Middle frontal gyrus (tissue), 1 donor: ENCODE data around the gene WWTR1.

Experiments used
- DNase-seq: peaks from one replicate; pipeline ENCODE4 v3.0.0-alpha.2; 2015; ENCODE audit warnings: low spot score; ENCODE audit errors: extremely low spot score

Gene WWTR1

DNA sequence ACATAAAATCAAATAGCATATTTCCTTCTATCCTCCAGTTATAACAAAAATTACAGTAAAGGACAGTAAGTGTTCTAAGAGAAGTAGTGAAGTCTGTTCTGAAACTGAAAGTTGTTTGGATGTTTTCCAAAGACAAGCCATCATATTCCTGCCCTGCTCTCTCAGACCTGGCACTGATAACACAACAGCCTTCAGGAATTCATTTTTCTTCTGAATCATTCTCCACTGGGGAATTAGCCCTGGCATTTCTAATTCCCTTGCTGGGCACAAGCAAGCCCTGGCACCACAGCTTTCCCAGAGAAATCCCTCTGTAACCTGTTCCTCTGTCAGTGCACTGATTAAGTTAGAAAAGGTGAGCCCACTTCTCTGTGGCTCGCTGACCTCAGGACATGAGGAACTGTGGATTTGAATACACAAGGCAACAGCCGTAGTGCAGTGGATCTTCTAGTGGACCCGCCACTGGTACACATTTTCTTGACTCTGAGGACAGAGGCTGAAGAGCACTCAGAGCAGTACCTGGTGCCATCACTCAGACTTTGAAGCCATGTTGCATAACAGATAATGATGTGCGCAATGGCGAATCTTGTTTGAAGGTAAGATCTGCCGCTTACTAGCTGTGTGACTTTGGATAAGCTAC is 61.6 kb downstream of the WWTR1 start:
- no peak for DNase-seq

DNA sequence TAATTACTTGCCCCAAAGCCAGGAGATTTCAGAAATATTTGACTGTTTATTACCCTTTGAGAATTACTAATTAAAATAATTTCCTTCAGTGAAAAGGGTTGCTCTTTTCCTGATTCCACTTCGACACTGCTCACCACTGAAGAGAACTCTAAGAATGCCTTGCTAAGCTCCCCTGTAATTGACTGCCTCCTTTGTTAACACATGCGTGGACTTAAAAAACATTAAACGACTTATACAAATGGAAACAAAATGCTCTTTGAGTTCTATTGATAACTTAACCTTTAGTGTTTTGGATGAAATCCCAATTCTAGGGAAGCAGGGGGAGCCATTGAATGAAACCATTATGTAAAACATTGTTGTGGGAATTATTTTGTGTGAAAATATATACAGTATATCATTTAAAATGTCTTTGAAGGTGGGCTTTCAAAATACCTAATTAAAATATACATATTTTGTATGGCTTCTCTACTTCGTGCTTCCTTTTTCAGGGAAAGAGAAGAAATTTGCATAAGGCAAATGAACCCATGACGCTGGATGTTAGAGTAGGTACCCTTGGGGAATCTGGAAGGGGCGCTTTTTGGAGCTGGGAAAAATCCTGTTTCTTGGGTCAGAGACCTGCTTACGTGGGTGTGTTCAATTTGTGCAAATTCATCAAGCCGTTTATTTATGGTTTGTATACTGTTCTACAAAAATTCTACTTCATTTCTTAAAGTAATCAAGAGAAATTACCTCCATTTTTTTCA is 64.2 kb downstream of the WWTR1 start:
- DNase-seq = no peak

DNA sequence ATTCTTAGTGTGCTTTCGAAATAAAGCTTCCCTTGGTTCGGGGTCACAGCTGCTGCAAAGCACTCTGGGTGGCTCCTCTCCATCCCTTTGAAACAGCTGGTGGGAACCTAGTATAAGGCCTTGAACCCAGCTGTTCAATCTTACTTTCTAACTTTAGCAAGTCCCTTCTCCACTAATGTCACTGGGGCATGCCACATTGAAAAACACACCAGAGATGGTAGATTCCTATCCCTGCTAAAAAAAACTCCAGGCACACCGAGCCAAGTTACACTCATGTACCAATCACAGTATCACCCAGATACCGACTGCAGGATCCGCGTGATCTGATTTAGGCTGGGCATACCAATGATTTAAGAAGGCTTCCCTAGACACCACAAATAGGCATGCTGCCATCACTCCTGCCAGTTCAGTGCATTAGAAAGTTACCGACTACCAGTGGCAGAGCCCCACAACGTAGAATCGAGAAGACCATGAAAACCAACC is 65.0 kb downstream of the WWTR1 start:
- no peak for DNase-seq

DNA sequence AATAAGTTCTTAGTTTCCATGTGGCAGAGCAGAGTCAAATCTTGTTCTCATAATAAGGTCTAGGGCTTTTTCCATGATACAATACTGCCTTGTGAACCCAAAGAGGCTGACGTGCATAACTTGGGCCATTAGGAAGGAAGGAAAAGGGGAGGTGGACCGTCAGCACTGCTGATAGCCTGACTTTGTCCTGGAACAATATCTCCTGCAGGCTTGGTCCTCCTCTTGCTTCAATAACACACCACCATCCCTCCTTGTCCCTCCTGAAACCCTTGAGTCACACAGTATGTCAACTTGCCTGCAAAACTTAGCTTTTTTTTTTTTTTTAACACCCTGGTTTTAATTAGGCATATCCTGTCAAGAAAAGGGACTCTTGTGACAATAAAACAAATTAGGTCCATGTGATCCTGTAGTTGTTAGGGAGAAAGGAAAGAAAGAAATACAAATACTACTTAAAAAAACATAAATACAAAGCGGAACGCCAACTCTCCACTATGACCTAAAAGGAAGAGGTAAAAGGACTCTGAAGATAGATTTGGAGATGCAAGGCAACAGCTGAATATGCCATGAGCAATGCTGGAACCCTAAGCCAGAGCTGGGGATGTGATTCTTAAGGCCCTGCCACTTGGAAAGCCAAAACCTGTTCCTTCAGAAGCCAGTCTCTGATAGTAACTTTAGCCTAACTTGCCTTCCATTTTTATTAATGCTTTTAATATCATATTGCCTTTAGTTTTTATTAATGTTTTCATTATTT is 67.0 kb downstream of the WWTR1 start:
- DNase-seq = no peak

DNA sequence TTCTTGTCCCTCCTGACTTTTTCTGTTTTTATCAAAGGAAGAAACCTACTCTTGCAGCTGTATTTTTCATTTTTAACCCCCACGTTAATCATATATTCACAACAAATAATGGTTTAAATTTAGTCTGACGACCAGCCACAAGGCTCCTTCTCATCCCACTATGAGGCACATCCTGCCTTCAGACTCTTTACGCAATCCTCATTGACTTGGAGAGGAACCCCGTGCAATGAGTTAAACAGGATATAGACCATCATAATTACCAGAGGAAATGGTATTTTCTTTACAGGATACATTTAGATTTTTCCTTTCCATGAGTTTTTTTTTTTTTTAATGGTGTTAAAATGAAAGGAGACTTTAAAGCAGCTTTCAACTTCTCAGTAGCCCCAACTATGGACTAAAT is 68.5 kb downstream of the WWTR1 start:
- no peak for DNase-seq

DNA sequence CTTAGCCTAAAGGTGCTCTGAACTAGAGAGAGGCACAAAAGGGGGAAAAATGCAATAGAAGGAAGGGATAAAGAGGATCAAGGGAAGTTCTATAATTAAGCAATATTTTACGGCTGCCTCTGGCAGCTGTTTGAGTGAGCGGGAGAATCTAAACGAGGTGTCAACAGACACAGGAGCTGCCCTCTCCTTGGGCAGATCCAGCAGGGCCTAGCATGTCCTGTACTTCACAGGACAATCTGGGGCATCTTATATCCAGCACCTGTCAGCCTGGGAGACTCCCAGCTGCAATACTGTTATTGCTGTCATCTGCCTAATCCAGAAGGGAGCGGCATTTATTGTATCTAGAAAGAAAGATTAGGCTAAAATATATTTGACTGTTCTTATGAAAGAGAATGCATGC is 68.9 kb downstream of the WWTR1 start:
- DNase-seq = no peak

DNA sequence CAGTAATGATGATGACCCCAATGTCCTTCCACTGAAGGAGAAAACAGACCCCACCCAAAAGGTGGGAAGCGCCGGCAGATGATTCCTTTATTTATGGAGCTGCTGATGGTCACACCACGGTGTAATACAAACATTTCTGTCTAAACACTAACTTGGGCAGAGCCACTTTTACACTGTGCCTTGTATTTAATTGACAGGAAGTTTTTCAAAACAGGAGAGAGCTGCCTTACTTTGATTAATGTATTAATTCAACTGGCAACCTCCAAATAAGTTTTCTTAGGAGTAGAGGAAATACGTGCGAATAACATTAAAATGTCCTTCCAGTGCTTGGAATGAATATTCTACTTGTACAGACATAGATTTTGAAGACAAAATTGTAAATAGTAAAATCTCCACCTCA is 70.4 kb downstream of the WWTR1 start:
- DNase-seq = no peak

DNA sequence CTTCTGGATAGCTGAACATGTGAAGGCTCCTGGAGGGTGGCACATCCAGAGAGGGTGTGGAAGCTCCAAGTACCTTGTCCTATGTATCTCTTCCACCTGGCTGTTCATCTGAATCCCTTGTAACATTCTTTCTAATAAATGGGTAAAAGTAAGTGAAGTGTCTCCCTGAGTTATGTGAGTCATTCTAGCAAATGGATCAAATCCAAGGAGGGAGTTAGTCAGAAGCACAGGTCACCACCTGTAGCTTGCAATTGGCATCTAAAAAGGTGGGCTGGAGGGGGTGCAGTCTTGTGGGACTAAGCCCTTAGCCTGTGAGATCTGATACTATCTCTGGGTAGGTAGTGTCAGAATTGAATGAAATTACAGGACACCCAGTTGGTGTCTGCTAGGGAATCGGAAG is 71.0 kb downstream of the WWTR1 start:
- no peak for DNase-seq

DNA sequence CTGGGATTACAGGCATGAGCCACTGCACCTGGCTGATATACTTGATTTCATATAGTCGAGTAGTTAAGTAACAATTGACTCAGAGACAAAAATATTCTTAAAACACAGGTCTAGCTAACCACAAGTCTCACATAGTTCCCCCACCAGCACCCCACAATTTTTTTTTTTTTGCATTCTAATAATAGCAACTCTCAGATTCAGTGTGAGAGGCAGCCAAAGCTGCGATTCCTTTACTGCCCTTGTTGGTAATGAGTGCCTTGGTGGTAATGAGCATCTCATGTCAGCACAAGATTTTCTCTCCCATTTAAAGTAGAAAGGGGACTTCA is 72.5 kb downstream of the WWTR1 start:
- no peak for DNase-seq

DNA sequence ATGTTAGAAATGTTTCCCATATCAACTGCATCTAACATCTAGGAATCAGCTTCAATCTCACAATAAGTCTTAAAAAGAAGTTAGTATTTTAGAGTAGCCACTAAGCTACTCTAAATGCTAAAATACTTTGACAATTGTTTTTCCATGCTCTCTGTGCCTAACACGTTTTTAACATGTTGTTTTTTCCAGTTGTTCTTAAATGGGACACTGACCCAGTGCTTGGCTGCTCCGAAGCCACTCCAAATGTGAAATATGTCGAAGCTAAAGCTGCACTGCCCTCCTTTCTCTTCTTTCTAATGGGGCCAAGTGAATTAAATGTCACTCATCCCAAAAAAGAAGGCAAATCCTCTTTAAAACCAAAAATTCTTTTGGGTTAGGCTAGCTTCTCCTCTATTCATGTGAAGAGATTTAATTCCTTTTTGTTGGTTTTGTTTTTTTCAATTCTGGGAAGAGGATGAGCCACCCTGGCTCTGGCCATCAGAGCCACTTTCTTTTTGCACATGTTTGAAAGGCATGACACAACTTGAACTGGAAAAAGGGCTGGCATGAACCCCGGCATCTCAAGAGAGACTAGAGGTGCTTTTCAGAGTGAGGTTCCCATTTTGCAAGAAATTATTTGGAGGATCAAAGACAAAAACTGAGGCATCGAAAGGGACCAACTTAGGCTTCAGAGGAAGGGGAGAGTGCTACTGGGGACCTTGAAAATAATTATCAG is 73.7 kb downstream of the WWTR1 start:
- DNase-seq = no peak

DNA sequence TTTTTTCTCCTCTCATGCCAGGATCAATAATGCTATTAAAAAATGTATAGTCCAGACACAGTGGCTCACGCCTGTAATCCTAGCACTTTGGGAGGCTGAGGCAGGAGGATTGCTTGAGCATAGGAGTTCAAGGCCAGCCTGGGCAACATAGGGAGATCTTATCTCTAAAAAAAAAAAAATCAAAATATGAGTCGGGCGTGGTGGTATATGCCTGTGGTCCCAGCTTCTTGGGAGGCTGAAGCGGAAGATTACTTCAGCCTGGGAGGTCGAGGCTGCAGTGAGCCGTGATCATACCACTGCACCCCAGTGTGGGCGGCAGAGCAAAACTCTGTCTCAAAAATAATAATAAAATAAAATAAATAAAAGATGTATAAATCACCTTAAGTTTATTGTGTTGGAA is 75.4 kb downstream of the WWTR1 start:
- no peak for DNase-seq

DNA sequence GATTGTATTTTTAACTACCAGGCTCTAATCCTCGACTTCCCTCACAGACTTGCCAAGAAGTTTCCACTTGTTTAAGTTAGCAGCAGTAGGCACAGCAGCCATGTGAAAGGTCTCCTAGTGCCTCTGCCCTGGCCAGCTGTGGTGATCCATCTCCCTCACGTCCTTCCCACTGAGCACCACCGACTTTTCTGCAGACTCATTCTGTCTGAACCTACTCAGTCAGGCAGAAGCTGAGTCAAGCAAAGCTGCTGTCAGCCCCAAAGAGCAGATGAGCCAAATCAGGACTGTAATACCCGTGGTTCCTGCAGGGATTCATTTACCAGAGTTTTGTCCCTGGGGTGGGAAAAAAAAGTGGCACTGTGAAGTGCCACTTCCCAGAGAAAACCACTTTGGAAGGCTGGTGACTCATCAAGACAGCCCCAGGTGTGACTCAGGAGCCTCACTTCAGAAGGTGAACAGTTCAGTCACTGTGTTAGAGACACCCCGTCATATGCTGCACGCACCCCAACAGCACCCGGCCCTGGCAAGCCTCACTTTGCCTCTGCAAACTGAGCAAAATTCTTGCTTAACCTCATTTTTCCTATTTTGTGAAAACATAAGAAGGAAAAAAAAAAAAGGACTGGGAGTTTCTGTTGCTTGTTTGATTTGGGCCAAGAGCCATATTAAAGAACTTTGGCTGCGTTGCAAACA is 76.0 kb downstream of the WWTR1 start:
- DNase-seq = no peak

DNA sequence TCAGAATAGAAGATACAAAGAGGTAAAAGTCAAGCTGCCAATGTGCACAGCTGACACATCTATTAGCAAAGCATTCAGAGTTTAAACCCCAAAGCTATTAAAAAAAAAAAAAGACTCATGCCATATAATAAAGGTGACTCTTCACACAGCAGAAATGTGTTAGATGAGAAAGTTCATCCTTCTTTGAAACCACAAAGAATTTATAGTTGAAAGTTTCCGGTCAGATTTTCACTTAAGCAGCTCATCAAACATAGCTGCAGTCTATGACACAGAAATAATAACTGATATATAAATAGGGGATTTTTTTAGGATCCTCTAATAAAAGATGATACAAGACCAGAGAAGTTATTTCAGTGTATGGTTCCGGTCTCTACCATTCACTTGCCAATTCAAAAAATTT is 76.6 kb downstream of the WWTR1 start:
- no peak for DNase-seq

DNA sequence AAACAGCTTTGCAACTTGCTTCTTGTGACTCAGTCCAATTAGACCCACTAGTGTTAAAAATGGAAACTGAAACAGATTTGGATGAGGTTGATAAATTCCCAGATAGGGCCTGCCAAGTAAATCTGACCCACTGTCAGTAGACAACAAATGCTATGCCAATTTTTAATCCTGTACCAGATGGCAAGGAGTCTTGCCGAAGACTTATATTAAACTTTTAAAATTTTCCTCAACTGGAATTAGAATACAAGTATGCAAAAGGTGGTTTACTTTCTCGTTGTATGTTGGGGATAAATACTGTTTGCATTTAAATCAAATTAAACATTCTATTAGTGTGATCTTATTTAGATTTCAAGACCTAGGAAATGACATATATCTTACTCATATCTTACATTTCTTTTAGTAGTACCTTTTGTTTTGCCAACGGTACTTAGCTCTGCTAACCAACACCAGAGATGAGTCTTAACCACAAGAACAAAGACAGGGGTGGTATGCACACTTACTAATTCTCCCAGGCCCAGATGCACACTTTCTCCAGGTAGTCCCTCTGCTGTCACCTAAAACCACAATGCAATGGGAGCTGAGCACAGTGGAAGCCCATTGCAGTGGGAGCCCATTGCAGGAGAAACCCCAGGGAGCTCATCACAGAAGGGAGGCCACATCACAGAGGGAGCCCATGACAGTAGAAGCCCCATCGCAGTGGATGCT is 77.8 kb downstream of the WWTR1 start:
- no peak for DNase-seq

DNA sequence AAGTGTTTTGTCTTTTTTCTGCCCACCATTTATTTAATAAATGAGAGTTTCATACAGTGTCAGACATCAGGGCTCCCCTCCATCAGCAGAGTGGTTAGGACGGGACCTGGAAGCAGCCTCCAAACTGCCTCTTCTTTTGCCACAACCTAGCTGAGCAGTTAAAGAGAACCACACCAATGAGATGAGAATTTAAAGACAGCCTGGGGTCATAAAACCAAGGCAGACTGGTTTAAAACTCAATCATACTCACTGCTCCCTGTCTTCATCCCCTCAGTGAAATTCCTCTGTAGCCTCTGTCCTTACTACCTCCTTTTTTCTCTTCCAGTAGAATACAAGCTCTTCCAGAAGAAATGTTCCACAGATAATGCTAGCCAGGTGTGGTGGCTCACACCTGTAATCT is 78.7 kb downstream of the WWTR1 start:
- DNase-seq = no peak

DNA sequence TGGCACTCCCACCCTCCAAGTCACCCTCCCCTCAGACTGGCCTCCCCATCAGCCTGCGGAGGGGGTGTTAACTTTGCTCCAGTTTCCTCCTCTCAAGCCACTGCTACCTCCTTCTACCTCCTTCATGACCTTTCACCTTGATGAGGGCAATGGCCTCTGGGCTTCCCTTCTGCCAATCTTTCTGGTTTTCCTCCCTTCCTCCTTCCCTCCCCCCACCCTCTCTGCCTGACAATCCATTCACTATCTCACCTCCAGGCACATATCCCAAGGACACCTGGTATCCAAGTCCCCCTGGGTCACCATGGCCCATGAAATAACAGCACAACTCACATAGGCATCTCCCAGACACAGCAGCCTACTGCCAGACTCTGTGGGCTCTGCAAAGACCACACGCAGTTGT is 80.0 kb downstream of the WWTR1 start:
- DNase-seq = no peak

DNA sequence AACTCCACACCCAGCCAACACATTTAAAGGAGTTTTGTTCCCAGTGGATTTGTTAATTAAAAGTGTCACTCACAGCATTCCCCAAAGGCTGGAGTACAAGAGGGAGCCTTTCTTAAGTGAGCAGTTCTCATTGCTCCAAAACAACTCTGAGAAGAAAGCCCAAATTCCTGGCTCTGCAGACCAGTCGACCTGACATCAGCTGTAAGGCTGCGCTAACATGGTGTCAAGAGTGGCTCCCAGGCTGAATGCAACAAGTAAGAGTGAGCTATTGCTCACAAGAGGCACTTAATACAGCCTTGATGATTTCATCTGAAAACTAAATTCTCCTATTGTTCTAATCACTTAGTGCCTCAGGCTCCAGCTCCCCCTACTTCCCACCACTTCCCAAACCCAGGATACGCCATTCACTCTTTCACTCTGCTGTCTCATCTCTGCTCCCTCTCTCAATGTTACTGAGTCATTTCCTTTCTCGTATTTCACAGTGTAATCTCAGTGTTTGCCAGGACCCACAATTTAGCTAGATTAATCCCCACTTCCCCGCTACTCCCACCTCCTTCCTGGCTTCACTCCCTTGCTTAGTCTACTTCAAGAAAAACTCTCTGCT is 81.8 kb downstream of the WWTR1 start:
- DNase-seq = no peak

DNA sequence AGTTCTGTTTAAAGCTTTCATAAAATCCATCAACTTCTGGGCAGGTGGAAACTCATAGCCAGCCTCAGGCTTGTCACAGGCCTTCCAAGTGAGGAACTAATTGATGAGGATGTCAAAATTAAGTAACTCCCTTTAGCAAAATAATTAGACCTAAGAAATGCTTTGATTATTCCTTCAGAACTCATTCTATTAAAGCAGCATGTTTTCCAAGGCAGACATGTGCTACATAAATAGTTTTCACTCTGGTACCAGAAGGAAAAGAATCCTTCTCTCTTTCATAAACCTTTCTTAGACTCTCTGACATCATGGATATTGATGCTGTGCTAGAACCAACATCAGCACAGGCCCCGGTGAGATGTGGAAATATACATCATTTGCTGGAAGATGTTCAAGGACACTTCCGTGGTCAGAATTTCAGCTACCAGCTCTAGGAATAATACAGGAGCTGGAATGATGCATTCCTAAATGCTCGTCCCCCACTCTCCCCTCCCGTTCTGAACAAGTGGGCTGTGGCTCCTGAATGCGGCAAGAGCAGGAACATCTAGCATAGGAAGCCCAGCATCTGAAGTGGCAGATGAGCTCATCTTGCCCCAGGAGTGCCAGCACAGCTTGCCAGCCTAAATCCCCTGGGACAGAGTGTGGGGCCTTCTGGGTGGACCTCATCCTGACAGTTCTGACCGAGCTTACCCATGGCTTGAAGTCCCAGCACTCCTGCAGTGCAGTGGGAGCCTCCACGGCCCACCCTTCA is 82.4 kb downstream of the WWTR1 start:
- no peak for DNase-seq

DNA sequence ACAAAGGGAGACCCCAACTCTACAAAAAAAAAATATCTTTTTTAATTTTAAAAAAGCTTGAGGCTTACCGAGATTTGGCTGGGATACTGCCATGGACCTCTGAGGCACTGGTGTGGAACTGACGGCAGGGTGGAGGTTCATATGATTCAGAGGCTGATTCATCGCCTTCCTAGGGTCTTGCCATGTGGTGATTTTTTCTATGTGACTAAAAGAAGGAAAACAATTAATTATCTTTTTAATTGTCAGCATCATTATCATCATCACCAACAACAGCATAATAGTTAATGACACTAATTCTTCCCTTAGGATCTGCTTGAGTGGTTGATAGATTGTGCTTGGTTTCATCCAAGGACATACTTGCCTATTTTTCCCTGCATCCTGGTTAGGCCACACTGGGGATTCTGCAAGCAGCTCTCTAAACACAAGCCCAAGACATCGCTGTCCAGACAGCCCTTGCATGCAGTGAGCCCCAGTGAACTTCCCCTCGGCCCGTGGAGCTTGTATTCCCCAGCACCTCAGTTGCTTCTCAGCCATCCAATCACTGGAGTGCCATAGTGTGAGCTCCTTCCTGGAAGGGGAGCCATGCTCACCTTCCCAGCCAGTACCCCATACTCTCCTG is 84.9 kb downstream of the WWTR1 start:
- DNase-seq = no peak
